ENCODE data around the gene RPN2.
"Not testable (repeated sequence)": the region's sequence is repeated elsewhere in the genome, so short reads cannot be mapped to it uniquely, and the experiment has no call there.

Gene RPN2

GRCh38 chr20:37178839-37179682 lies at the start of gene RPN2, which contains the start of gene MROH8:
Gene RPN2, plus strand, starts transcription at chr20:37179330. Its CDS starts 27 bp downstream, at chr20:37179357.
Gene MROH8, minus strand, starts transcription at chr20:37179548.
- DNase-seq (ENCODE audit: low spot score), result peak; percentile 95

GRCh38 chr20:37131486-37131885 lies 47.6 kb upstream of the RPN2 start:
- DNase-seq (ENCODE audit: low spot score), result no peak

- DNase-seq (ENCODE audit: low spot score), result no peak
These were observed 45.2 kb upstream of the RPN2 start for GRCh38 chr20:37133952-37134351.

GRCh38 chr20:37137547-37137946 lies 41.6 kb upstream of the RPN2 start:
- DNase-seq (ENCODE audit: low spot score), result no peak

GRCh38 chr20:37142708-37143107 lies 36.4 kb upstream of the RPN2 start:
- no peak for DNase-seq (ENCODE audit: low spot score)

GRCh38 chr20:37144856-37145404 lies 34.2 kb upstream of the RPN2 start:
- no peak for DNase-seq (ENCODE audit: low spot score)

- DNase-seq (ENCODE audit: low spot score), result no peak
These were observed 31.9 kb upstream of the RPN2 start for GRCh38 chr20:37147250-37147649.

GRCh38 chr20:37150864-37151263 lies 28.3 kb upstream of the RPN2 start:
- not testable (repeated sequence) for DNase-seq (ENCODE audit: low spot score)

GRCh38 chr20:37151529-37151928 lies 27.6 kb upstream of the RPN2 start:
- no peak for DNase-seq (ENCODE audit: low spot score)

- DNase-seq (ENCODE audit: low spot score), result no peak
These were observed 26.8 kb upstream of the RPN2 start for GRCh38 chr20:37152284-37152683.

GRCh38 chr20:37154684-37155298 lies 24.3 kb upstream of the RPN2 start:
- no peak for DNase-seq (ENCODE audit: low spot score)

GRCh38 chr20:37155987-37156386 lies 23.1 kb upstream of the RPN2 start:
- DNase-seq (ENCODE audit: low spot score), result no peak

- DNase-seq (ENCODE audit: low spot score), result no peak
These were observed 20.9 kb upstream of the RPN2 start for GRCh38 chr20:37158248-37158647.

GRCh38 chr20:37160683-37161082 lies 18.4 kb upstream of the RPN2 start:
- DNase-seq (ENCODE audit: low spot score), result no peak

GRCh38 chr20:37161830-37162549 lies 17.1 kb upstream of the RPN2 start:
- no peak for DNase-seq (ENCODE audit: low spot score)

GRCh38 chr20:37162646-37163045 lies 16.5 kb upstream of the RPN2 start:
- DNase-seq (ENCODE audit: low spot score), result no peak

GRCh38 chr20:37163832-37164554 lies 15.1 kb upstream of the RPN2 start:
- DNase-seq (ENCODE audit: low spot score), result no peak

- no peak for DNase-seq (ENCODE audit: low spot score)
These were observed 14.1 kb upstream of the RPN2 start for GRCh38 chr20:37165031-37165430.

GRCh38 chr20:37166867-37167266 lies 12.3 kb upstream of the RPN2 start:
- no peak for DNase-seq (ENCODE audit: low spot score)

GRCh38 chr20:37172836-37173235 lies 6.3 kb upstream of the RPN2 start:
- no peak for DNase-seq (ENCODE audit: low spot score)

- DNase-seq (ENCODE audit: low spot score), result peak; percentile 32
These were observed 774 bp downstream of the RPN2 start for GRCh38 chr20:37179683-37180524.

All from LoVo (cell line).